G401.6 (cell line): ENCODE results near the gene SP110.
"Not testable (repeated sequence)": the region's sequence is repeated elsewhere in the genome, so short reads cannot be mapped to it uniquely, and the experiment has no call there.

Source experiments
- FAIRE-seq: peaks from 2 replicates; lab custom pipeline; 2012; peaks lifted over from hg19 to GRCh38; lab: Jason Lieb, UNC

The SP110 gene

GRCh38 chr2:230224458-230224857 lies 4.7 kb upstream of the SP110 start:
- no peak for FAIRE-seq

- not testable (repeated sequence) for FAIRE-seq
These were observed 3.0 kb upstream of the SP110 start for GRCh38 chr2:230222829-230223228.

GRCh38 chr2:230221493-230221892 lies 1.7 kb upstream of the SP110 start:
- no peak for FAIRE-seq

- FAIRE-seq = no peak
These were observed 674 bp upstream of the SP110 start for GRCh38 chr2:230220347-230220969.

- no peak for FAIRE-seq
These were observed 1.4 kb downstream of the SP110 start for GRCh38 chr2:230218421-230218820.

- no peak for FAIRE-seq
These were observed 2.4 kb downstream of the SP110 start for GRCh38 chr2:230217424-230217823.

- no peak for FAIRE-seq
These were observed 3.3 kb downstream of the SP110 start for GRCh38 chr2:230216489-230216888.

- FAIRE-seq = no peak
These were observed 10.2 kb downstream of the SP110 start for GRCh38 chr2:230209422-230210051.

- no peak for FAIRE-seq
These were observed 11.2 kb downstream of the SP110 start for GRCh38 chr2:230208576-230208975.

GRCh38 chr2:230205721-230206120 lies 14.1 kb downstream of the SP110 start:
- no peak for FAIRE-seq

GRCh38 chr2:230205034-230205433 lies 14.8 kb downstream of the SP110 start:
- no peak for FAIRE-seq

- no peak for FAIRE-seq
These were observed 16.6 kb downstream of the SP110 start for GRCh38 chr2:230203110-230203676.

- FAIRE-seq = no peak
These were observed 17.2 kb downstream of the SP110 start for GRCh38 chr2:230202430-230203109.

GRCh38 chr2:230184727-230185578 lies 34.8 kb downstream of the SP110 start:
- no peak for FAIRE-seq

GRCh38 chr2:230181195-230181594 lies 38.6 kb downstream of the SP110 start:
- no peak for FAIRE-seq

- no peak for FAIRE-seq
These were observed 39.9 kb downstream of the SP110 start for GRCh38 chr2:230179907-230180306.

- no peak for FAIRE-seq
These were observed 41.0 kb downstream of the SP110 start for GRCh38 chr2:230178546-230179485.

- FAIRE-seq = no peak
These were observed 42.8 kb downstream of the SP110 start for GRCh38 chr2:230176996-230177395.

- no peak for FAIRE-seq
These were observed 45.3 kb downstream of the SP110 start for GRCh38 chr2:230174466-230174865.

GRCh38 chr2:230172852-230173251 lies 46.9 kb downstream of the SP110 start:
- no peak for FAIRE-seq

- FAIRE-seq = no peak
These were observed 47.6 kb downstream of the SP110 start for GRCh38 chr2:230172156-230172555.
